HEK293T (cell line): Measurements from ENCODE around the gene PDXDC1.
"Not testable (repeated sequence)": the region's sequence is repeated elsewhere in the genome, so short reads cannot be mapped to it uniquely, and the experiment has no call there.

ENCODE experiments used
- CTCF ChIA-PET: fragments of 350-600 bp; formaldehyde crosslinking; extraction: SDS; loops from one replicate; lab custom pipeline; 2021; ENCODE audit warnings: antibody characterized with exemption, inconsistent platforms; lab: Yijun Ruan, JAX
- POLR2A ChIA-PET: fragments of 350-600 bp; formaldehyde crosslinking; extraction: SDS; loops from one replicate; lab custom pipeline; 2020; ENCODE audit warnings: antibody characterized with exemption, inconsistent platforms; lab: Yijun Ruan, JAX
- DNase-seq: peaks from one replicate; pipeline ENCODE4 v3.0.0; 2012; ENCODE audit warnings: mixed read lengths; ENCODE audit errors: extremely low spot score

The PDXDC1 gene

DNA sequence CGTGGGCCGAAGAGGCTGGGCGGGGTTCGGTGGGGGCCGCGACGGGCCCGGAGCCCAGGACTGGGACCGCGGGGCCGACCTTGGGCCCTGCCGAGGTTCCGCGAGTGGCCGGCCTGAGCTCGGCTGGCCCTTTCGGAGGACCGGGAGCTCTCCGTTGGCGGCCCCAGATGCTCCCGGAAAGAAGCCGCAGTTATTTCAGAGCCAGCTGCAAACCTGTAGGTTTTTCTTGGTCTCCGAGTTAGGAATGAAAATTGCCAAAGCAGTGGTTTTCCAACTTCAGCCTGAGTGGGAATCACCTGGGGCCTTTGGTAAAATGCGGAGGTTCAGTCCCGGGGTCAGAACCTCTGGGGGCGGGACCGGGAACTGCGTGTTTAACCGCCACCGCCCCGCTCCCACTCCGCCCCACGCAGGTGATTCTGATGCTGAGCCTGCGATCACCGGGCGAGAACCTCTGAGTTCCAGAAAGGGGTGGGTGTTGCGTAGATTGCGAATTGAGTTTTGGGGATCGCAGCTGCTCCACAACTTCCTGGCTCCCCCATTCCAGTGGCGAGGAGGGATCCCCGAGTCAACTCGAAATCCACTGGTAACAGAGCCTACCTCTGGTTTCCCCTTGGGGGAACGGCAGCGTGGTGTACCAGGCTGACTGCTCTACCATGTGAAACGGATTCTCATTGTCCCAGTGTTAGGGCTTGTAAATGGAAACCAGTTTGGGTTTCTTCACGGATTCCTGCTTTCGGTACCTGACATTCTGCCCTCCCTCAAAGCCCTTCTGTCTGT lies 780 bp downstream of the PDXDC1 start:
- CTCF ChIA-PET, DNase-seq: not testable (repeated sequence)

DNA sequence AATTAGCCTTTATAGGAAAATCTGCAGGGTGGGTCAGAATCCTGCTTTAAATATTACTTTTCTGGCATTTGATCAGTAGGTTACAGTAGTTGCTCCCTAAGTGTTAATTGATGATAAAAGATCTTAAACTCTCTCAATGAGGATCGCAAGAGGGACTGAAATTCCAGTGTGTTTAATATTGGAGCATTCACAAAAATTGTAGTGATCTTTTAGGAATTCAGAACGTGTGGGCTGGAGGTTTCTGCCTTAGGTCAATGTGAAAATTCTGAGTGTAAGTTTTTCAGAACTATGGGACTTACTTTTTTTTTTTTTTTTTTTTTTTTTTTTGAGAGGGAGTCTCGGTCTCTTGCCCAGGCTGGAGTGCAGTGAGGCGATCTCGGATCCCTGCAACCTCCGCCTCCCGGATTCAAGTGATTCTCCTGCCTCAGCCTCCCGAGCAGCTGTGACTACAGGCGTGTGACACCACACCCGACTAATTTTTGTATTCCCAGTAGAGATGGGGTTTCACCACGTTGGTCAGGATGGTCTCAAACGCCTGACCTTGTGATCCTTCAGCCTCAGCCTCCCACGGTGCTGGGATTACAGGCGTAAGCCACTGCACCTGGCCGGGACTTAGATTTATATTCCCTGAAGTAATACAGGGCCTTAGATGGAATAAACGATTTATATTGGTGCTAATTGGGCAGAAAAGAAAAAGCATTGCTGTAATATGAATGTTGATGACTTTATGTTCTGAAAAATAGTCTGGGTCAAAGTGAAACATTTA lies 2.3 kb downstream of the PDXDC1 start:
- DNase-seq, CTCF ChIA-PET, POLR2A ChIA-PET: not testable (repeated sequence)

More for the DNA sequence above, 780 bp downstream of the PDXDC1 start:
- POLR2A ChIA-PET: interaction anchor here (1.1 kb wide), 1 partner anchor 81 kb away, joined by 3 read pairs; the partner anchor contains the start of gene NTAN1

DNA sequence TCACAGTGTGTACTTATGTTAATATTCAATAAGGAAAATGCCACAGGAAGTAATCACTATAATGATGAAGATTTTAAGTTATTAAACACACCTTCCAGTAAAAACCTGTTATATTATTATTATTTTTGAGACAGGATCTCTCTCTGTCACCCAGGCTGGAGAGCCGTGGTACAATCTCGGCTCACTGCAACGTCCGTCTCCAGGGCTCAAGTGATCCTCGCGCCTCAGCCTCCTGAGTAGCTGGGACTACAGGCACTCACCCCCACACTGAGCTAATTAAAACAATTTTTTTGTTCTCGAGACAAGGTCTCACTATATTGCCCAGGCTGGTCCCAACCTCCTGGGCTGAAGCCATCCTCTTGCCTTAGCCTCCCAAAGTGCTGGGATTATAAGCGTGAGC lies 3.5 kb downstream of the PDXDC1 start:
- DNase-seq, POLR2A ChIA-PET, CTCF ChIA-PET: not testable (repeated sequence)

DNA sequence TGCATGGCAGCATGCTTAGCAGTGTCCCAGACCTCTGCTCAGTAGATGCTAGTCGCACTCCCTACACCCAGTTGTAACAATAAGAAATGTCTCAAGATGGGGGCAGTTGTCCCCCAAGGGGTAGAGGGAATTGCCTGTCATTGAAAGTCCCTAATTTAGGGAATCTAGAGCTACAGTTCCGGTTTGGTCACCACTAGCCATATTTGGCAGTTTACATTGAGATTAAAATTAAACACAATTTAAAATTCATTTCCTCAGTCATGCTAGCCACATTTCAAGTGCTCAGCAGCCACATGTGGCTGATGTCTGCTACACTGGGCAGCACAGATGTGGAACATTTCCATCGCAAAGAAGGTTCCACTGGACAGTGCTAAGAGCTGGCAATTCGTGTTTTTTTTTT lies 4.1 kb downstream of the PDXDC1 start:
- POLR2A ChIA-PET, DNase-seq: not testable (repeated sequence)
- CTCF ChIA-PET: interaction anchor here (0.6 kb wide), 1 partner anchor 10 kb away, joined by 5 read pairs; no protein-coding TSS in a partner anchor

DNA sequence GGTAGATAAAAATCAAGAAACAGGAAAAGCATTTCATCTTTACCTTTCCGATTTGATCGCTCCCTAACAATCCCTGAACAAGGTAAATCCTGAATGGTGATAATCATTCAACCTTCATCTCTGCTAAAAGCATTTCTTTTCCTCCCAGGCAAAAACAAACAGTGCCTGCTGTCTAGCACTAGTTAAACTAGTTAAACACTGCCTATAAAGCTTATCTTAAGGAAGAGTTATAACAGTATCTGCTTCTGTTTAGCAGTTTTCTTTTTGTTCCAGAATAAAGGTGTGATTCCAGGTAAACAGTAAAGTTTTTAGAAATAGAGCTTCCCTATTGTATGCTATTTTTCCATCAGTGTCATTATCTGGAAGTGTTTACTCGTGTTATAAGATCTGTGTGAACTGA lies 6.4 kb downstream of the PDXDC1 start:
- CTCF ChIA-PET, POLR2A ChIA-PET, DNase-seq: not testable (repeated sequence)

DNA sequence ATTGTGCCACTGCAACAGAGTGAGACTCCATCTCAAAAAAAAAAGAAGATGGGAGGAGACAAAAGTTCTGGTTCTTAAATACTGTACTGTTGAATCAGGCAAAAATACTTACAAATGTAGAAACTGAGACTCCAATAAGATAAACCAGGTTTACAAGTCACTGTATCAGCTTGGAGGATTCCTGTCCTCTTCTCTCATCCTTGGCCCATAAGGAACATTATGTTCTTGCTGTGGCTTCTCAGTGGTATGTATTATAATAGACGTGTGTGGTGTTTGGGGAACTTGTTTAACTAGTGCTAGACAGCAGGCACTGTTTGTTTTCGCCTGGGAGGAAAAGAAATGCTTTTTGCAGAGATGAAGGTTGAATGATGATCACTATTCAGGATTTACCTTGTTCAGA lies 7.7 kb downstream of the PDXDC1 start:
- DNase-seq, CTCF ChIA-PET, POLR2A ChIA-PET: not testable (repeated sequence)

DNA sequence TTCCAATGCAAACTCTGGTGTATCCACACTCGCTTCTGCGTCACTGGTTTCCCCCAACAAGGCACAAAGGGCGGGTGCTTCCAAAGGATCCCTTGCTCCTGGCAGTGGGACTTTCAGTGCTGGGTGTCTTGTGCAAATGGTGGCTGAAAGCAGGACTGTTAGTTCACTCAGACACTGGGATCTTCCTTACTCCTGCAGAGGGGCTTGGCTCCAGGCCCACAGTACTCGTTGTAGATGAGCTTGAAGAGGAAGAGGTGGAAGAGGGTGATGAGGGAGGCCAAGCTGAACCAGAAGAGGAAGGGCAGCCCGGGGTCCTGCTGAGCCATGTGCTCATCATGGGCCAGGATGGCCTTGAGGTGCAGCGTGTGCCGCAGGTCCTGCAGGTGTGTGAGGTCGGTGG lies 13.3 kb downstream of the PDXDC1 start:
- POLR2A ChIA-PET, DNase-seq, CTCF ChIA-PET: not testable (repeated sequence)

DNA sequence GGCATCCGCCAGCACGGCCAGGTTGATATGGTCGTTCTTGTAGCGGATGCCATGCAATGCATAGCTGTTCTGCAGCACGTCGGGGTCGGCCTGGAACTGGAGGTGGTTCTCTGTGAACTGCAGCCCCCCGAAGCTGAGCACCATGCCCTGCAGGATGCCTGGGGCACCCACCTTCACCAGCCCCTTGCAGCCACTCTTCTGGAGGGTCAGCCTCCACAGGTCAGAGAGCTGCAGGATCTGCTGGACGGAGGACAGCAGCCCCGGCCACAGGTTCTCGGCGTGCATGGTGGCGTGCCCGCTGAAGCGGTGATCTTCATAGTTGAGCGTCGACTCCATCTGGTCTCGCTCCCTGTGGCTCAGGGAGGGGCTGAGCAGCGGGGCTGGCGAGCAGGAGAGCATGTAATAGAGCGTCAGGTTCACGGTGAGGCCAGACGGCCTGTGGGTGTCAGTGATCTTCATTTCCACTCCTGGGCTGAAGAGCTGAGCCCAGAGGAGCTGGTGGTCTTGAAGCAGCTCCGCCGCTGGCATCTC lies 13.9 kb downstream of the PDXDC1 start:
- CTCF ChIA-PET, POLR2A ChIA-PET, DNase-seq: not testable (repeated sequence)

DNA sequence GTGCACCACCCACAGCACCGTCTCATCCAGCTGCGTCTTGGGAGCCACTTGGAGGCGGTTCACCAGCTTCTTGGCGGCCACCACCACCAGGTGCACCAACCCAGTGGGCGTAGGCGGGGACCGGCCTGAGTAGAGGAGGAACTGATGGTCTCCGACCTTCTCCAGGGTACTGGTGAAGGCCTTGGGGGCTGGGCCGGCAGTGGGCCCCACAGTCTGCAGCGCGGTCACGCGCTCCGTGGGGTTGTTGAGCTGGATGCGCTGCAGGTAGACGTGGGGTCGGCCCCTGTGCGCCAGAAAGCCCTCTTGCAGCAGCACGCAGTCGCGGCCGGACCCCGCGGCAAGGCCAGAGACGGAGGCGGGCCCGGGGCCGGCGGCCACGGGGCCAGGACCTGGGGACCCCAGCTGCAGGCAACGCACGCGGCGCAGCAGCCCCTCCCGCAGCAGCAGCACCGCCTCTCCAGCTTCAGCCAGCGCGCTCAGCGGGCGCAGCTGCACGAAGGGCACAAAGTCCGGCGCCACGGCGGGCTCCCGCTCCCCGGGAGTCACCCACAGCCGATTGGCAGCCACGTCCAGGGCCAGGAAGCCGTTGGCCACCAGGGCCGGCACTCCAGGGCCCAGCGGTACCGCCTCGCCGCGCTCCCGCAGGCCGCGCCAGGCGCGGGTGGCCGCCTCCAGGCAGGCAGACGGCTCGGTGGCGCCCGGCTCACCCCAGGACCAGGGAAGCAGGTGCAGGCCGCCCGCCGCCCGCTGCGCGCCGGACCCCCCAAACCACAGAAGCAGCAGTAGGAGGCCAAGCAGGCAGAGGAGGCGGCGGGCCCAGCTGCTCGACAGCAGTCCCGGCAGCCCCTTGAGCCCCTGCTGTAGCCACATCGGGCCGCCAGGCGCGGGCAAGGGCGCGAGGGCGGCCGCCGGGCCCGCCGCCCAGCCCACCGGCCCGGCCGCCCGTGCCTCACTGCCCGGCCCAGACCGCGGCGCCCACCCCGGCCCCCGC lies 14.8 kb downstream of the PDXDC1 start:
- CTCF ChIA-PET, POLR2A ChIA-PET, DNase-seq: not testable (repeated sequence)

DNA sequence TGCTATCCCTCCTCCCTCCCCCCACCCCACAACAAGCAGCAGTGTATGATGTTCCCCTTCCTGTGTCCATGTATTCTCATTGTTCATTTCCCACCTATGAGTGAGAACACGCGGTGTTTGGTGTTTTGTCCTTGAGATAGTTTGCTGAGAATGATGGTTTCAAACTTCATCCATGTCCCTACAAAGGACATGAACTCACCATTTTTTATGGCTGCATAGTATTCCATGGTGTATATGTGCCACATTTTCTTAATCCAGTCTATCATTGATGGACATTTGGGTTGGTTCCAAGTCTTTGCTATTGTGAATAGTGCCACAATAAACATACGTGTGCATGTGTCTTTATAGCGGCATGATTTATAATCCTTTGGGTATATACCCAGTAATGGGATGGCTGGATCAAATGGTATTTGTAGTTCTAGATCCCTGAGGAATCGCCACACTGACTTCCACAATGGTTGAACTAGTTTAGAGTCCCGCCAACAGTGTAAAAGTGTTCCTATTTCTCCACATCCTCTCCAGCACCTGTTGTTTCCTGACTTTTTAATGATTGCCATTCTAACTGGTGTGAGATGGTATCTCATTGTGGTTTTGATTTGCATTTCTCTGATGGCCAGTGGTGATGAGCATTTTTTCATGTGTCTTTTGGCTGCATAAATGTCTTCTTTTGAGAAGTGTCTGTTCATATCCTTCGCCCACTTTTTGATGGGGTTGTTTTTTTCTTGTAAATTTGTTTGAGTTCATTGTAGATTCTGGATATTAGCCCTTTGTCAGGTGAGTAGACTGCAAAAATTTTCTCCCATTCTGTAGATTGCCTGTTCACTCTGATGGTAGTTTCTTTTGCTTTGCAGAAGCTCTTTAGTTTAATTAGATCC lies 18.7 kb downstream of the PDXDC1 start:
- POLR2A ChIA-PET: not testable (repeated sequence)

DNA sequence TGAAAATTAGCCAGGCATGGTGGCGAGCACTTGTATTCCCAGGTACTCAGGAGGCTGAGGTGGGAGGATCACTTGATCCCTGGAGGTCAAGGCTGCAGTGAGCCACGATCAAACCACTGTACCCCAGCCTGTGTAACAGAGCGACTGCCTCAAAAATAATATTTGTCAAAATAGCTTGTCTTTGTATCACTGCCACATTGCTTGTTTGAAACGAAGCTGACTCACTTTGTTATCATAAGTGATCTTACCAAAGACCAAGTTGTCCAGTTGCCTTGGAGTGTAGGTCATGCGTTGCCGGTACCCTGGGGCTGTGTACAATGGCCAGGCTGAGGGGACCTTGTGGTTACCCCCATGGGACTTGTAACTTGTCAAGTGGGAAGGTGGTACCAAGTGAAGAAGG lies 21.9 kb downstream of the PDXDC1 start:
- POLR2A ChIA-PET, DNase-seq, CTCF ChIA-PET: not testable (repeated sequence)

More for the DNA sequence above, 18.7 kb downstream of the PDXDC1 start:
- CTCF ChIA-PET, DNase-seq: not testable (repeated sequence)

DNA sequence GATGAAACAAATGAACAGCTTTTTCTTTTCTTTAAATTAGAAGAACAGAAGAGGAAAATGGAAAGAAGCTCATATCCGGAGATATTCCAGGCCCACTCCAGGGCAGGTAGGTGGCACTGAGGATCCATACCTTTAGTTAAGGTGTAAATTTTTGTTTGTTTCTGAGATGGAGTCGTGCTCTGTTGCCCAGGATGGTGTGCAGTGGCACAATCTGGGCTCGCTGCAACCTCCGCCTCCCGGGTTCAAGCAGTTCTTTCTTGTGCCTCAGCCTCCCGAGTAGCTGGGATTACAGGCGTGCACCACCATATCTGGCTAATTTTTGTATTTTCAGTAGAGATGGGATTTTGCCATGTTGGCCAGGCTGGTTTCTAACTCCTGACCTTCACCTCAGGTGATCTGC lies 23.5 kb downstream of the PDXDC1 start:
- POLR2A ChIA-PET, CTCF ChIA-PET, DNase-seq: not testable (repeated sequence)

DNA sequence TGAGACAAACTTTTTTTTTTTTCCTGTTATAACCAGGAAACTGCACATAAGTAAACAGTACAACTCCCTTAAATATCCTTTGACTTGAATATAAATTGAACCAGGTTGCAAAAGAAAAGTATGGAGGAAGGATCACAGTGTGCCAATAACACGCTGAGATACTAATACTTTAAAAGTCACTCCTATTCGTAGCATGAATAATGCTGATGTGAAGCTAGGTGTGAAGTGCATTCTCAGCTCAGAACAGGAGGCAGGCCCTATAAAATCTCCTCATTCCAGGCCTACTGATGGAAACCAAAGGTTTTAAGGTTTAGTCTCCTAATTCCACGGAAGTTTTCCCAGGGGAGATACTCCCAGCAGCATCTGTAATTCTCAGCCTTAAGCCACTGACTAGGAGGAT lies 25.0 kb downstream of the PDXDC1 start:
- POLR2A ChIA-PET, DNase-seq, CTCF ChIA-PET: not testable (repeated sequence)

DNA sequence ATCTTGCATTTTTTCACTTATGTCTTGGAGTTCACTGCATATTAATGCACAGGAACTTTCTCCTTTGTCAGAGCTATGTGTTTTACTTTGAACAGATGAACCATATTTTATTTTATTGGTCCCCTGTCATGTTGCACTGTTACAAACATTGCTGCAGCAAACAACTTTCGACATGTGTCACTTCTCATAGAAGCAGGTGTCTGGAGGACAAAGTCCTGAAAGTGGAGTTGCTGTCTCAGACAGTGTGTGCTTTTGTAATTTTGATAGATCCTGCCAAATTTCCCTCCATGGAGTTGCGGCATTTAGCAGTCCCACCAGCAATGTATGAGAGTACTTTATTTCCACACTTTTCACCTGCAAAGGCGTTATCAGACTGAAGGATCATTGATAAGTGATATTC lies 27.6 kb downstream of the PDXDC1 start:
- POLR2A ChIA-PET, CTCF ChIA-PET, DNase-seq: not testable (repeated sequence)

DNA sequence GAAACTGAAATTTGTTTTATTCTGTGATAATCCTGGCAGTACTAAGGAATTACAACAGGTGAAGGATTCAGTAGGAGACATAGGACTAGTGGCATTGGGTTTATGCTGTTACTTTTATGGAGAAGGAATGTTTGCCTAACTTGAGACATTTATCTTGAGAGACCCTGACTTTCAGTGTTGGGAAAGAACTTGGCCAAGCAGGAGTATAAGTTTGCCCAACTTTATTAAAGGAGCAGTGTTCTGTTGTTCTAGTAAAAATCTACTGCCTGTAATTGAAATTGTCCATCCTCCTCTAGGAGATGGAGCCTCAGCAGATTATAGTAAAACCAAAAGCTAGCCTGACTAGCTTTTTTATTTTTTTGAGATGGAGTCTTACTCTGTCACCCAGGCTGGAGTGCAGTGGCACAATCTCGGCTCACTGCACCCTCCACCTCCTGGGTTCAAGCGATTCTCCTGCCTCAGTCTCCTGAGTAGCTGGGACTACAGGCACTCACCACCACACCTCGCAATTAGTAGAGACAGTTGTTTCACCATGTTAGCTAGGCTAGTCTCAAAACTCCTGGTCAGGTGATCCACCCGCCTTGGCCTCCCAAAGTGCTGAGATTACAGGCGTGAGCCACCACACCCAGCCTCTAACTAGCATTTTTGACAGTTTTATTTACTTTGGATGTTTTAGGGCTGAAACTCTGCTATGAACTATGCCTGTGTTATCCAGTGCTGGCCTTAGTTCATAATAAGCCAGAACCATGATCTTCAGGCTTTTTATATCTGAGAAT lies 30.7 kb downstream of the PDXDC1 start:
- POLR2A ChIA-PET, CTCF ChIA-PET, DNase-seq: not testable (repeated sequence)

DNA sequence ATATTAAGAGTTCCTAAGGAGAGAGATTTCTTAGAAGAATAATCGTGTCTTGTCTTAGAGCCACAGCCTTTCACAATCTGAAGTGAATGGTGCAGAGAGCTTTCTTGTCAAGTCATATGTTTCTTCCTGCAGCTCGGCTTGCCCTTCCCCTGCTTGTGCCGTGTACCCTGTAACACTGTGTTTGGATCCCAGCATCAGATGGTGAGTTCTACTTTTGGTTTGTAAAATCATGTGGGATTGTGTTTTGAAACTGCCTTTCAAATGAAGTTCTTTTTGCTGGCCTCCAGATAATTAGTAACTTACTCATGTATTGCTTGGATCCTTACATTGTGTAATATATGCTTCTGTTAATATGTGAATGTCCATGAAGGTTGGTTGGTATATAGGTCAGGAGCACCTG lies 33.8 kb downstream of the PDXDC1 start:
- DNase-seq, POLR2A ChIA-PET, CTCF ChIA-PET: not testable (repeated sequence)
